ENCODE measurements around the gene UBE2H.
"Not testable (repeated sequence)": the region's sequence is repeated elsewhere in the genome, so short reads cannot be mapped to it uniquely, and the experiment has no call there.

The UBE2H gene

DNA sequence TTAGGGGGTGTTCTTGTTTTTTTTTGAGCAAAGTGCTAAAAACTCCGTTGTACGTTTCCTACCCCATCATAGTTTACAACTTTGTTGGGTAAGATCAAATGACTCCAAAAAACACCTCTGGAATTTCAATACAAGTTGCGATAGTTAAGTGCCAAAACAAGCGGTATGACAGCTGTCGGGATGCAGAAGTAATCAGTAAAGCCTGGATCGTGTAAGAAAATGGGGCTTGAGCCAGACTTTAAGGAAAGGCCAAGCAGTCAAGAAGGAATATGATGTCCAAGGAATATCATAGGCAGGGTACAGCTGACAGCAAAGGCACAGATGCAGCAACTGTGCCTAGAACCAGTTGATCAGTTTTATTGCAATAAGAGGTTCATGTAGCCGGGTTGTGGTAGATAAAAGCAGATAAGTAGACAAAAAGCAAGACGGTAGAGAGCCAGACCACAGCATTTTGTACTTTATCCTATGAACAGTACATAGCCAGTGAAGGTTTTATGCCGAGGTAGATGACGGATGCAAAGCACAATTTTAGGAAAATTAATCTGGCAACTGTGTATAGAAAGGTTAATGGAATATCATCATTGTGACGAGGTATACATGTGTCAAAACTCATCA lies 45.5 kb downstream of the UBE2H start:
- DNase-seq: no peak

DNA sequence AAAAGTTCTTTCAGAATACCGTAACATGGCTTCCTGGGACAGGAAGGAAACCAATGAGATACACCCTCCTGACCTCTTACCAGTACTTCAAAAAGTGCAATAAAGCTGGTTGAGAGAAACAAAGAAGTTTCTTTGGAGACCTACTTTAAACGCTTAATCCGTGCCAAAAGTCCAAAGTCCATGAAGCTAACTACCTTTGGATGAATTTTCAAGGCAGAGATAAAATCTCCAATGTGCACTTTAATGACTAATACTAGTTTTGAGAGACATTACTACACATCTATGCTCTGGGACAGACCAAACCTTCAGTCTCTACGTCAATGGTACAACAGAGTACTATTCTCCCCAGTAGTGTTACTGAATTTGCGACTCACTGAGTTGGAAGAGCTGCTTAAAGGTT lies 46.1 kb downstream of the UBE2H start:
- no peak for DNase-seq

DNA sequence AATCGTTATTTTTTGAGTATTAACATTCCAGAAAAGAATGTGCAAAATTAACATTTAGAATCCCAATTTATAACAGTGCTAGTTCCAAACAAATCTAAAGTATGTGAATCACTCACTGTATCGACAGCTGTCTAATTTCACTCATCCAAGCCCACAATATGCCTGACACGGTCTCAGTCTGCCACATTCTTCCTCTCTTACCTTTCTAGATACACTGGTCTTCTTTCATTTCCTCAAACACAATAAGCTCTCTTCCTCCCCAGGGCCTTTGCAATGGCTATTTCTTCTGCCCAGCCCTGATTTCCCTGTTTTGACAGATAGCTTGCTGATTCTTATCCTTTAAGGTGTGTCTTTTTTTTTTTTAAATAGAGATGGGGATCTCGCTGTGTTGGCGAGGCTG lies 48.8 kb downstream of the UBE2H start:
- DNase-seq: no peak

DNA sequence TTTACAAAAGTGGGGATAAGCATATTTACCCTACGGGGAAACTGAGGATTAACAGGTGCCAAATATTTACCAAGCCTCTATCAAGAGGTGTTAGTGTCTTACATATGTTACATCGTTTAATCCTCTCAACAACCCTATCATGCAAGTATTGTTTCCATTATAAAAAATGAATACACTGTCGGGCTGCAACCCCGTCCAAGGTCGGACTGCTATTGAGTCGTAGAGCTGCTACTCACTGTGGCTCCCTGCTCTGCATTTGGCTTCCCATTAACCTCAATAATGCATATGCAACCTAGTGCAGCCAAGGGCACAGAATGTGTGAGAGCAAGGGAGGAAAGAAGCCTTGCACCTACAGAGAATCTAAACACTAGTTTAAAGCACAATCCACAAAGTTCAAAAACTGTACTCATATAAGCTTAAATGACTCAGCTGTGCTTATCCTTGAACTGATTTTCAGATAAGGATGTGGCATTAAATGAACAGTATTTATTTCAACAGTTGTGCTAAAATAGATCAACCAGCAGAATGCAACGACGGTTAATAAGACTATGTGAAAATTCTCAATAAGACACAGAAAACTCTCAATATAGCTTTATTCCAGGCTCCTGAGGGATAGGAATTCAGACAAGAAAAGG lies 49.9 kb downstream of the UBE2H start:
- no peak for DNase-seq

DNA sequence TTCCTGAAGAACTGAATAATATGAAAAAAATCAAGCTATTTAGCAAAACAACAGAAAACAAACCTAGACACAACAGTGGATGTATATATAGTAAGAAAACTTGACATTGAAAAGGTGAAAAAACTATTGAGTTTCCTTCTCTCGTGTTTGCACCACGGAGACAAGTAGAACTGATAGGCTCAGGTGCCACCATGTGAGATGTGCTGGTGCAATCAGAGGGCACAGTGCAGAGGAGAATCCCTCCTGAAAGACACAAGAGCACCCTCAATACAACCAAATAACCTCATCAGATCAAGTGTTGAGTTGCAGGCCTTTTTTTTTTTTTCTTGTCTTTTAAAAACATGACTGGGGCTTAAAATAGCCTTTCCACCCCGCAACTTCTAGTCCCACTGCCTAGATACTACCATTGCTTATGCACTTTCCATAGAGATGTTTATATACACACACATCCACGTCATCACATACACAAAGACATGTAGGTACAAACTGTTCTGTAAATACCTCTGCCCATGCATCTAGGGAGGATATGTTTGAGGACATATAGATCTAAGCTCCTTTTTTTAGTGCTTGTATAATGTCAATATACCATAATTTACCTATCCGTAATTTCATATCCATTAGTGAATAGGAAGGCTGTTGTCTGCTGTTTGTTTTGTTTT lies 54.1 kb downstream of the UBE2H start:
- DNase-seq: no peak

DNA sequence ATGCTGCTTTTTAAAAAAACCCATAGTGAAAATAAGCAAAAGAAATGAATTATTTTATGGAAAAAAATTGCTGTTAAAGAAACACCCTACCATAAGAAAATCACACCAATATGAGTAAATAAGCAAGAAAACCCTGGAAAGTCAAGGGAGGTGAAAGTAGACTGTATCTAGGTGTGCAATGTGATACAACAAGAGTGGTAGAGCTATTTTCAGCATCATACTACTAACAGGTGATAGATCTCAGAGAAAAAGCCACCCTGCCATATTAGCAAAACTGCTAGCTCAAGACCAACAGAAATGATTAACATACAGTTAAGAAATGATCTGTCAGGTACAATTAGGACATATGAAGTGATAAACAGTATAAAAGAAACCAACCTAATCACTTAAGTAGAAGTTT lies 54.8 kb downstream of the UBE2H start:
- no peak for DNase-seq

DNA sequence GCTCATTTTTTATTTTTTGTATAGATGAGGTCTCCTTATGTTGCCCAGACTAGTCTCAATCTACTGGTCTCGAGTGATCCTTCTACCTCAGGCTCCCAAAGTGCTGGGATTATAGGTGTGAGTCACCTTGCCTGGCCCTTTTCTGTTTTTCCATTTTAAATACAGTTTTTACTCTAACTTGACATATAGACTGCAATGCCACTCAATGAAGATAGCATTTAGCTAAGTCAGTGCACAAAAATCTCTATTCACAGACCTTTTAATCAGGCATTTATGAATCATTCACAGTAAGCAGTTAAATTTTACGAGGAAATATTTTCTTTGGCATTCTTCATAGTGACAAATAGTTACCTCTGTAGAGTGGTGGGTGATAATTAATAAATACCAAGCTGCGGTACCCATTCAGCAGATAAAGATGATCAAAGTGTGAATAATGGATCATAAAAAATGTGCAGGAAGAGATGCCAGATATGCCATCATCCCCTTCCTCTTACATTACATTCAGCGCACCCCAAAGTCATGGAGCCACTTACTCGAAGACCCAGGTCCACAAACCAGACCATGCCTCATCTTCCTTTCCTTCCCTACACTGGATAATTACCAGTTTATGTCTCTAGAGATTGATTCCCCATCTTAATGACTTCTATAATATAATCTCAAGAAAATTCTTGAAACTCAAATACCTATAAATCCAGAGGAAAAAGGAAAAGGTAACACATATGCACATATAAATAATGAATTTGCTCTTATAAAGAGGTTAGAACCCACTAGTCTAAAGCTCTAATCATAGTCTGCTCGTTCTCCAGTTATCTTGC lies 56.0 kb downstream of the UBE2H start:
- no peak for DNase-seq

DNA sequence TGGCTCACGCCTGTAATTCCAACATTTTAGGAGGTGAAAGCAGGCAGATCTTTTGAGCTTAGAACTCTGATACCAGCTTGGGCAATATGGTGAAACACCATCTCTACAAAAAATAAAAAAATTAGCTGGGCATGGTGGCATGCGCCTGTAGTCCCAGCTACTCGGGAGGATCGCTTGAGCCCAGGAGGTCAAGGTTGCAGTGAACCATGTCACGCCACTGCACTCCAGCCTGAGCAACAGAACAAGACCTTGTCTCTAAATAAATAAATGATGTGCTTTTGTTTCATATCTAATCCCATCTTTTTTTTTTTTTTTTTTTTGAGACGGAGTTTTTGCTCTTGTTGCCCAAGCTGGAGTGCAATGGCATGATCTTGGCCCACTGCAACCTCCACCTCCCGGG lies 58.6 kb downstream of the UBE2H start:
- DNase-seq: not testable (repeated sequence)

DNA sequence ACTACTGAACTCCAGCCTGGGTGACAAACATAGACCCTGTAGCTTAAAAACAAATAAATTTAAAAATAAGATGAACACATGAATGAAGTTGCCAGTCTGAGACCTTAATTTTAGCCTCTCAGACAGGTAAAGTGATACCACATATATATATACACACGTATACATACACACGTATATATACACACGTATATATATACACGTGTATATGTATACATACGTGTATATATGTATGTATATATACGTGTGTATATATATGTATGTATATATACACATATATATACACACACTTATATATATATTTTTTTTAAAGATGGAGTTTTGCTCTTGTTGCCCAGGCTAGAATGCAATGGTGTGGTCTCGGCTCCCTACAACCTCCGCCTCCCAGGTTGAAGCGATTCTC lies 62.7 kb downstream of the UBE2H start:
- no peak for DNase-seq

DNA sequence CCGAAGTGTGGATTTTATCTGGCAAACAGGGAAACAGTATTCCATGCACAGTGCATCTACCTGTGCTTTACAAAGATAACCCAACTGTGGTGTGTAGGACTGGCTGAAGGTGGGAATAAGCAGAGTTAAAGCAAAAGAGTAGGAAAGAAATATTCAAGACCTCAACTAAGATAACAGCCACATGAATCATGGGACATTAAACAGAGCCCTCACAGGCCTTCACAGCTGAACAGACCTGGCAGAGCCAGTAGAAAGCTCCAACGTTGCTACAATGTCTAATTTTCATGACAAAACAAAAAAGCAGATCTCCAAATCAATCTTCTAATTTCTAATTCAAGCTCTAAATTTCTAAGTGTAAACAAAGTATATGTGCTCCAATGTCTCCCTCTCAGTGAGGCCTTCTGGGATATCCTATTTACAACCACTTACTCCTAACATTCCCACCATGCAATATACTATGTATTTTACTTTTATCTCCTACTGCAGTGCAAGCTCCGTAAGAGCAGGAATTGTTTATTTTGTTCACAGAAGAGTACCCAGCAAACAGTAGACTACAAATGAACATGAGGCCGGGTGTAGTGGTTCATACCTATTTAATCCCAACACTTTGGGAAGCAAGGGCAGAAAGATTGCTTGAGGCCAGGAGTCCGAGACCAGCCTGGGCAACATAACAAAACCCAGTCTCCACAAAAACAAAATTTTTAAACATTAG lies 63.5 kb downstream of the UBE2H start:
- no peak for DNase-seq

DNA sequence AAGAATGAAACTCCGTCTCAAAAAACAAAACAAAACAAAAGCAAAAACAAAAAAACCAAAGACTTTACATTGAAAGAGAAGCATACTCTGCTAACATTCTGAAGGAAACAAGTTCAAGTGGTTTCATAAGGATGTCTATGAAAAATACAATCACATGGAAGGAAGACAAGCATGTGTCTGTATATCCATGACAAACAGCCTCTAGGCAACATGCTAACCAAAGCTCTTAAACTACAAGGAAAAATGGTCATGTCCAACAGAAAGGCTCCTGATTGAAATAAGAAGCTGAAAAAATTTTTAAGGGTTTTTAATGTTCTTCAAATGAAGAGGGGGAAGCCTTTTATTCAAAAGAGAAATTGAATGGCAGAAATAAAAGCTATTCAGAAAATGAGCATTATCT lies 64.9 kb downstream of the UBE2H start:
- no peak for DNase-seq

DNA sequence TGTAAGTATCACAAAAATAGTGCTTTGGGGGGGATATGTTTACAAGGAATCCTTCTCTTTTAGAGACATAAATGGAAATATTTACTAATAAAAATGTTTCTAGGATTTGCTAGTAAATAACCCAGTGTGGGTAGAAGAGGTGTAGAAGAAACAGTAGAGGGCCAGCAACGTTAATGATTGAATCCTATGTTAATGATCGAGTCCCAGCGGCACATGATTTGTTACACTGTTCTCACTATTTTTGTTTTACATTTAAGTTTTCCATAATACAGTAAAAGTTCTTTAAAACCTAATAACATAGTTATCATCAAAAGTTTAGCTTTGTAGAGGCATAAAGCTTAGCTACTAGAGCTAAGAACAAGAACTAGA lies 66.0 kb downstream of the UBE2H start:
- DNase-seq: no peak

DNA sequence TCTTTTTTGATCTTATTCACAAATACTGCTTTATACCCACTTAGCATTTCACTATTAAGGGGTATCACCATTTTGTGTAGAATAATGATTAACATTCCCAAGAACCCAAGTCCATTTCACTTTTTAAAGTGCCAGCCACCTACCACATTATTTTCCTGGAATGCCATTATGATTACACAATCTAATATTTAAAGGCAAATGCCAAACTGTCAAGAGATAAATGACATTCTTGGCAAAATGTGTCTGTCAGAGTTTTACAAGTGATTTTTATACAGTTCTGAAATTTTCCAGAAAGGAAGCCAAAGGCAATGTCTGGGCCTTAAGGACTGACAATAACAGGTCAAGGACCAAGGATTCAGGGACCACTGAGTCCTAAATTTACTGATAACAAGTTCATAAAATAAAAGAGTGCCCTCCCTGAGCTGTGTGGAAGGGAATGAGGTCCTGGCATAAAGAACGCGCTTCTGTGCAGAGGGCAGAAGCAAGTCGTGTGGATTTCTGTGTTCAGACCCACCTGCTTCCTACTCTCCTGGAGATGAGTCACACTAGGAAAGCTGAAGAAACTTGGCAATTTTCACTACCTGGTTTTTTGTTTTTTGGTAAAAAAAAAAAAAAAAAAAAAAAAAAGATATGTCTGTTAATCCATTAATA lies 66.5 kb downstream of the UBE2H start:
- no peak for DNase-seq

DNA sequence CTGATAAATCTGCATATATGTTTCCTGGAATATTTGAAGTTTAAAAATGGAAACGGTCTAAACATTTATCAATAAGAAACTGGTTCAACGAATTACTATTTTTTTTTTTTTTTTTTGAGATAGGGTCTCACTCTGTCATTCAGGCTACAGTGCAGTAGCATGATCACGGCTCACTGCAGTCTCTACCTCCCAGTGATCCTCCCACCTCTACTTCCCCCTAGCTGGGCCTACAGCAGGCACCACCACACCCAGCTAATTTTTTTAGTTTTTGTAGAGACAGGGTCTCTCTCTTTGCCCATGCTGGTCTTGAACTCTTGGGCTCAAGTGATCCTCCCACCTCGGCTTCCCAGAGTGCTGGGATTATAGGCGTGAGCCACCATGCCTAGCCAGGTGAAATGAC lies 68.3 kb downstream of the UBE2H start:
- no peak for DNase-seq

DNA sequence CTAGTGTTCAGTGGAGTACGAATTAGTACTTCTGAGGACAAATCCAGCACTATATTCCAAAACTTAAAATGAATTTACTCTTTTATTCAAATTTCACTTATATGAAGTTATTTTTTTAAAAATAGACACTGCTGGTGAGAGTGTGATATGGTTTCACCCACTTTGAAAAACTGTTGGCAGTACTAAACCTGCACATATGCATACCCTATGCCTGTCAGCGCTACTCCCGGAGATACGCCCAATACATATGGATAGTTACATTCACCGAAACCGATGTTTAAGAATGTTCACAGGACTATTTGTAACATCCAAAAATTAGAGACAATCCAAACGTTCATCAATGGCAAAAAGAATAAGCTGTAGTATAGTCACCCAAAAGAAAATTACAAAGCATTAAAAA lies 69.6 kb downstream of the UBE2H start:
- DNase-seq: no peak

DNA sequence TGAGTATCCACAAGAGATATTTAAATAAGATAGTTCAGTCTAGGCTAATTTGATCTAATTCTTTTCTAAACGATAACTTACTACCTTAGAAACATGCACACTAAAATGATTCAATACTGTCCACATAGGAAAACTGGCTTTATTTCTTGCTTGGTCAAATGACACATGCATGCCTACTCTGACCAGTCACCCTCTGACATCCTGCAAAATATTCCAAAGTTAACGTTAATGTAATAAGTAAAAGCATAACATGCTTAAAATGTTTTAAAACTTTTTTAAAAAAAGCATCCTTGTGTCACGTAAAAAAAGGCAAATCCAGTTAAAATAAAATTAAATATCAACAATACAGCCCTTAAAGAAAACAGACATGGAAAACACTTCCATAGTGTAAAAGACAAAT lies 70.2 kb downstream of the UBE2H start:
- no peak for DNase-seq

DNA sequence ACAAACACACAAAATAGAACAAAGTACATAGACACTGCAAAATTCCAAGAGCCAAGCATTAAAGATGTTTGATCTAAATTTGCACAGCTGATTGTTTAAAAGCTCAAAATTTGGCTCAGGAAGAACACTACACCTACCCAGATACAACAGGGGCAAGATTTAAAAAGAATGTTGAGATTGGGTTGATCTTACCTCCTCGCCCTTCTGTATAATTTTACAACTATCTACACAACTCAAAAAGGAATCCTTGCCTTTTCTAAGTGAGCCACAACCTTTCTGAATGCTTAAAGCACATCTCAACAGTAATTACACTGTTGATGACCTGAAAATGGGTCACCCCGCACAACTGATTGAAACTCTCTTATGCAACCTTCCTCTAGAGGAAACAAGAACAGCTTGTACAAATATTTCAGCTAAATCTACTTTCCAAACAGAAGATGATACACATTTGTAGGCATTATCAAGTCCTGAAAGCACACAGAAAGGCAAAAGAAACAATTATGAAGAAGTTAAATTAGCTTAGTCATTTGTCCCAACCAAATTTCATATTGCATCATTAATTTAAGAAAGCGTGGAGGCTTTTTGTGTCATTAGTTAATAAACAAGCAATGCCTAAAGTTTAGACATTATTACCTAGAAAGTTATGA lies 75.5 kb downstream of the UBE2H start:
- no peak for DNase-seq

DNA sequence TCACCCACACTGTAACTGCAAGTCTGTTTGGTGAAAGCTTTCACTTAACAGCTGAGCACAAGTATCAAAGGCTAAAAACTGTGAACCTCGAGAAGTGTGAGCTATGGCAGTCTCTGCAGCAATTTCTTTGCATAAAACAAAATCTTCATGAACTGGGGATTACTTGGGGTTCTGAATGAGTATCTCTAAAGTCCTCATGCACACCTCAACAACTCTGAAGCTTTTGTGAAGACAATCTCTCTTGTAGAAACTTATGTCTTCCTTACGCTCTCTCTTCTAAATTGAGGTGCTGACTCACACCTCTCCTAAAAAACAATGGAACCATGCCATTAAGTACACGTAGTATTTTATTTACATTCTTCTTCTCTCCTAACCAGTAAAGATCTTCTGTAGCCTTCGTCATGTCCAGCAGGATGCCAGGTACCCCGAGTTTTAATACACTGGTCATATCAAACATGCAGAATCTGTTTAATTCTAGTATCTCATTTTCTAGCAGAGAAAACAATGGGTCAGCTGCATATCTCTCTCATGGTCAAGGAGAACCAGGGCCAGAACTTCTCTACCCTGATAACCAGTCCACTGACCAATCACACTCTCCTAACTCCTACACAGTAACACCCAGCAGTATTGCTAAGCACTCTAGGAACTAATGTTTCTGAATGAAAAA lies 76.9 kb downstream of the UBE2H start:
- no peak for DNase-seq

DNA sequence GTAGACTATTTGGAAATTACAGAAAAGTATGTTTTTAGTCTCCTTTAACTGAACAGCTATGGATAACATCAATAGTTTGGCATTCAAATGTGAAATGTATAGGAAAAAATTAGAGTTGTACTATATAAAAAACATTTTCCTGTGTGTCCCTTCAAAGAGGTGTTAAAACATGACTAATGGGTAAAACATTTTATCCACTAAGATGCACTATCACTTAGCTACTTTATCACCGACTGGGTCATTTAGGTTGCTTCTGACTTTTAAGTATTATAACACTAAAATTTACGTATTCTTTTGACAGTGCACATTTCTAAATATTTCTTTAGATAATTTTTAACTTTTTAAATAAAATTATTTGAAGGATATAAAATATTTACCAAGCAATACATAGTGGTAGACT lies 77.6 kb downstream of the UBE2H start:
- DNase-seq: no peak

DNA sequence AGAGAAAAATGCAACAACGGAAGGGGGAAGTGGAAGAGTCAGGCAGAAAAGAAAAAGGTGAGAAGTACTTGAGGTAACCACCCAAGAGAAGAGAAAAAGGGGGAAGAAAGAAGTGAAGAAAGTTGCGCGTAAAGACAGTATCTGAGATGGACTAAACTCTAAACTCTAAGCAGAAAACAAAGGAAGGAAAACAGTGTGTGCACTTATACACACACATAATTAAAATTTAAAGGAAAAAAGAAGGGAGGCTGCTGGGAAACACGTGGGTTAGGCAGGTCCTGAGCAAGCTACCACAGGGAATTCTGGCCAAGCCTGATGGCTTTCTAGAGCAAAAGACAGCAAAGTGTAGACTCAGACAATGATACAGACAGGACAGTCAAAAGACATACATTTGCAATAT lies 78.0 kb downstream of the UBE2H start:
- DNase-seq: no peak

DNA sequence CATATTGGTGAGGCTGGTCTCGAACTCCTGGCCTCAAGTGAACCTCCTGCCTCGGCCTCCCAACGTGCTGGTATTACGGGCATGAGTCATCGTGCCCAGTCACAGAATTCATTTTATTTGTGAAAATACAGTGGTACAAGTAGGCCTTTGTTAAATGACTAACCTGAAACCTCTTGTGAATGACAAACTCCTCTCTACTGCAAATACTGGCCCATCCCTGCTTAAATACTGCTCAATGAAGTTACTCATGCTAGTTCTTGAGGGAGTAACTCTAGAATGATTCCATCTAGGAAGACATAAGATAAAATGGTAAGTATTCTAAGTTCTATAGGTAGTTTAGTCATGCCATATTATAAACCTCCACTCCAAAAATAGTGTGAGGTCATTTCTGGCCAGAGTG lies 80.7 kb downstream of the UBE2H start:
- DNase-seq: no peak

DNA sequence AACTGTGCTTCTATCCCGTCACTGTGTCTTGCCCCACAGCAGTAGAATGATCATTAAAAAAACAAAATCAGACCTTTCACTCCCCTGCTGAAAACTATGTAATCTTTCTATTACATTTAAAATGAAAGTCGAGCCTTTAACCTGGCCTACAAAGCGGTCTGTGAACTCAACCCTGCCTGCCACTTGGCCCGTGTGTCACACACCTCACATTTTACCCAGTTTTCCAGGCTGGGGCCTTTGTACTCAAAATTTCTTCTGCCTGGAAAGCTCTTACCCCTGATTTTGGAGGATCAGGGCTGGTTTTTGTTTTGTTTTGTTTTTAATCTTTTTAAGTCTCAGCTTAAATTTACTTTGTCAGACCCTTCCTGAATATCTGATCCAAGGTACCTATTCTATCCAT lies 82.1 kb downstream of the UBE2H start:
- DNase-seq: no peak

All from activated T-cell treated with anti-CD3 and anti-CD28 coated beads, Interleukin-2, amount 50 U/mL, for 1 hour (primary cell).